HCT116 (cell line): ENCODE measurements around the gene ERC2. TPM values are rescaled to one million over a fixed set of nuclear protein-coding genes. Genes with fewer than 3 reads are reported as not detected.

ENCODE experiments used
- ATAC-seq: fragments of 200-7000 bp; cut with Tn5 transposase; 2 replicates; pipeline ENCODE4 v1.9.1; 2020; ENCODE audit warnings: mild to moderate bottlenecking, moderate library complexity
- BruUV-seq: library from RNA; stranded (reverse); fragments of 400-500 nt; replicated peaks from 2 replicates; lab custom pipeline; 2021; lab: Mats Ljungman, UMichigan
- CTCF ChIA-PET: fragments of 300-600 bp; sonication (Branson Sonifier 250); formaldehyde crosslinking; loops from one replicate; lab custom pipeline; 2021; ENCODE audit warnings: antibody characterized with exemption; lab: Charles Lee
- POLR2A ChIA-PET: fragments of 300-600, 350-600 bp; sonication (Branson Sonifier 250); formaldehyde crosslinking; loops from one replicate; lab custom pipeline; 2021; ENCODE audit warnings: antibody characterized with exemption; lab: Charles Lee
- RAD21 ChIA-PET, 2 experiments: fragments of 300-600 bp; sonication (Branson Sonifier 250); formaldehyde crosslinking; loops; one replicate each; lab custom pipeline; 2023; ENCODE audit warnings: low total read pairs in 2 of 2; ENCODE audit not compliant: uncharacterized antibody in 2 of 2, unreplicated experiment in 2 of 2, low non-redundant PET in 1 of 2; lab: Charles Lee
- DNase-seq: peaks from one replicate; pipeline ENCODE4 v3.0.0-alpha.2; 2010; ENCODE audit warnings: low read depth, low spot score
- H2AFZ ChIP-seq: fragments of 200-600 bp; shearing (Covaris generic), sonication (generic); 2 replicates; pipeline ENCODE4 v1.6.1; 2017; ENCODE audit warnings: low read depth, mixed run types, mixed read lengths, antibody characterized with exemption, low read length; ENCODE audit not compliant: poor library complexity, severe bottlenecking
- H3K27ac ChIP-seq: 2 replicates; pipeline ENCODE4 v1.5.1; 2012; ENCODE audit warnings: low read depth, low read length
- H3K27me3 ChIP-seq: fragments of 200-600 bp; sonication (generic); 2 replicates; pipeline ENCODE4 v1.6.1; 2016; ENCODE audit warnings: mixed run types, low read length, mixed read lengths; ENCODE audit not compliant: insufficient read depth
- H3K36me3 ChIP-seq, 2 experiments: fragments of 200-500 bp in 1 of 2; fragments of 200-600 bp in 1 of 2; sonication (Bioruptor generic) in 1 of 2; sonication (generic) in 1 of 2; 2 replicates each; pipeline versions ENCODE4 v1.5.1 to v1.6.1; 2014 to 2016; ENCODE audit warnings: low read length in 2 of 2, inconsistent platforms in 1 of 2, mixed read lengths in 1 of 2, mixed run types in 1 of 2; ENCODE audit not compliant: insufficient read depth in 2 of 2, control insufficient read depth in 1 of 2
- H3K4me1 ChIP-seq, 2 experiments: fragments of 200-600 bp in 1 of 2; sonication (generic) in 1 of 2; 2 replicates each; pipeline versions ENCODE4 v1.5.1 to v1.6.1; 2012 to 2017; ENCODE audit warnings: low read length in 2 of 2, inconsistent platforms in 1 of 2, mild to moderate bottlenecking in 1 of 2, mixed read lengths in 1 of 2, mixed run types in 1 of 2, moderate library complexity in 1 of 2; ENCODE audit not compliant: insufficient read depth in 2 of 2, control insufficient read depth in 1 of 2
- H3K4me2 ChIP-seq: fragments of 200-600 bp; sonication (generic); 2 replicates; pipeline ENCODE4 v1.6.1; 2017; ENCODE audit warnings: mixed run types, low read length, mixed read lengths
- H3K4me3 ChIP-seq, 2 experiments: fragments of 200-600 bp in 1 of 2; sonication (generic) in 1 of 2; replicated peaks in 1 of 2; 2 replicates each; pipeline ENCODE4 v1.5.1; 2011 to 2016; ENCODE audit warnings: low read length in 2 of 2, control low read depth in 1 of 2, low read depth in 1 of 2, mild to moderate bottlenecking in 1 of 2, mixed read lengths in 1 of 2, mixed run types in 1 of 2
- H3K79me2 ChIP-seq: fragments of 200-600 bp; sonication (generic); 2 replicates; pipeline ENCODE4 v1.6.1; 2017; ENCODE audit warnings: mild to moderate bottlenecking, mixed run types, low read length, moderate library complexity, mixed read lengths; ENCODE audit not compliant: insufficient read depth
- H3K9ac ChIP-seq: fragments of 200-600 bp; sonication (generic); 2 replicates; pipeline ENCODE4 v1.6.1; 2016; ENCODE audit warnings: low read length, mixed read lengths
- H3K9me2 ChIP-seq: fragments of 200-600 bp; sonication (generic), shearing (Covaris generic); 2 replicates; pipeline ENCODE4 v1.6.1; 2017; ENCODE audit warnings: mixed run types, mild to moderate bottlenecking, moderate library complexity; ENCODE audit not compliant: insufficient read depth
- H3K9me3 ChIP-seq, 2 experiments: fragments of 200-500 bp in 1 of 2; fragments of 200-600 bp in 1 of 2; sonication (Bioruptor generic) in 1 of 2; sonication (generic) in 1 of 2; 2 replicates each; pipeline ENCODE4 v1.6.1; 2014 to 2017; ENCODE audit warnings: low read length in 2 of 2, mixed read lengths in 2 of 2, inconsistent platforms in 1 of 2, low read depth in 1 of 2, mild to moderate bottlenecking in 1 of 2, mixed run types in 1 of 2, moderate library complexity in 1 of 2; ENCODE audit not compliant: control insufficient read depth in 1 of 2, insufficient read depth in 1 of 2
- H4K20me1 ChIP-seq: fragments of 200-600 bp; sonication (generic), shearing (Covaris generic); 2 replicates; pipeline ENCODE4 v1.6.1; 2017; ENCODE audit warnings: mixed run types, mild to moderate bottlenecking, moderate library complexity; ENCODE audit not compliant: insufficient read depth
- ATF3 ChIP-seq: IDR thresholded peaks from 2 replicates; pipeline ENCODE4 v1.6.1; 2012
- CBX3 ChIP-seq: IDR thresholded peaks from 2 replicates; pipeline ENCODE4 v1.6.1; 2012; ENCODE audit warnings: low read depth
- CEBPB ChIP-seq: IDR thresholded peaks from 2 replicates; pipeline ENCODE4 v1.6.1; 2012; ENCODE audit warnings: low read depth
- EGR1 ChIP-seq: IDR thresholded peaks from 2 replicates; pipeline ENCODE4 v1.6.1; 2012; ENCODE audit warnings: low read depth
- EZH2 ChIP-seq: fragments of 200-600 bp; sonication (generic); IDR thresholded peaks from 2 replicates; pipeline ENCODE4 v1.6.1; 2017; ENCODE audit warnings: antibody characterized with exemption, mixed run types
- EZH2phosphoT487 ChIP-seq: fragments of 200-600 bp; IDR thresholded peaks from 2 replicates; pipeline ENCODE4 v1.6.1; 2018; ENCODE audit warnings: antibody characterized with exemption, borderline replicate concordance
- FOSL1 ChIP-seq: IDR thresholded peaks from 2 replicates; pipeline ENCODE4 v1.6.1; 2012; ENCODE audit warnings: low read depth
- JUND ChIP-seq: IDR thresholded peaks from 2 replicates; pipeline ENCODE4 v1.6.1; 2012
- RAD21 ChIP-seq: IDR thresholded peaks from 2 replicates; pipeline ENCODE4 v1.6.1; 2012; ENCODE audit warnings: low read depth, mild to moderate bottlenecking
- REST ChIP-seq: IDR thresholded peaks from 2 replicates; pipeline ENCODE4 v1.6.1; 2012; ENCODE audit warnings: low read depth
- SIN3A ChIP-seq: IDR thresholded peaks from 2 replicates; pipeline ENCODE4 v1.6.1; 2012; ENCODE audit warnings: low read depth
- SRF ChIP-seq: IDR thresholded peaks from 2 replicates; pipeline ENCODE4 v1.6.1; 2012; ENCODE audit warnings: low read depth
- YY1 ChIP-seq: IDR thresholded peaks from 2 replicates; pipeline ENCODE4 v1.6.1; 2011; ENCODE audit warnings: low read length, low read depth, moderate library complexity, mild to moderate bottlenecking; ENCODE audit not compliant: insufficient replicate concordance; ENCODE audit errors: extremely low read depth
- ZBTB33 ChIP-seq: IDR thresholded peaks from 2 replicates; pipeline ENCODE4 v1.6.1; 2011; ENCODE audit warnings: mild to moderate bottlenecking, low read length, moderate library complexity; ENCODE audit not compliant: insufficient replicate concordance; ENCODE audit errors: extremely low read depth
- ZNF274 ChIP-seq: fragments of 200-500 bp; sonication (Bioruptor generic); IDR thresholded peaks from 2 replicates; pipeline ENCODE4 v1.6.1; 2014; ENCODE audit warnings: mild to moderate bottlenecking, low read depth, low read length, inconsistent platforms
- intact Hi-C: fragments of 100-400 bp; cut with micrococcal nuclease; formaldehyde crosslinking; loops from 2 replicates; pipeline ENCODE4 v1.10.0; 2022
- total RNA-seq: library from RNA; stranded (reverse); gene quantifications from one replicate; pipeline ENCODE4 v1.2.1, GENCODE V29; 2021; ENCODE audit not compliant: unreplicated experiment

ERC2 gene
- total RNA-seq, 1 experiment from 2014 or later, result not detected

GRCh38 chr3:55978953-55979352 lies 489.3 kb downstream of the ERC2 start:
- Histone ChIP-seq H4K20me1 (no peaks in the 10 kb centered on the region; the same call in 1 of the 2 replicates), H3K4me3 (no peak overlapping the region), H3K9me3 (no peaks in the 10 kb centered on the region; a peak in 1 of 4 replicates), H2AFZ (no peak overlapping the region), H3K36me3 (no peaks in the 10 kb centered on the region), H3K9me2 (no peaks in the 10 kb centered on the region), H3K79me2 (no peaks in the 10 kb centered on the region), H3K4me2 (no peak overlapping the region), H3K27me3 (no peaks in the 10 kb centered on the region), H3K9ac (no peak overlapping the region), H3K27ac (no peak overlapping the region), H3K4me1 (no peaks in the 10 kb centered on the region)
- intact Hi-C loops, result no loop called here
- ChIA-PET CTCF (no interaction called here), RAD21 (no interaction called here), POLR2A (no interaction called here)
- ATAC-seq, result no peak
- TF ChIP-seq ATF3 (no peak), SRF (no peak), ZBTB33 (no peak), JUND (no peak), REST (no peak), EGR1 (no peak), RAD21 (no peak), CBX3 (no peak), EZH2 (no peak), CEBPB (no peak), YY1 (no peak), ZNF274 (no peak), EZH2phosphoT487 (no peak), FOSL1 (no peak), SIN3A (no peak)
- BruUV-seq, result no TSS peak
- DNase-seq, result no peak
